IMR-90 (cell line): ENCODE results near the gene ACAT2. TPM values are rescaled to one million over a fixed set of nuclear protein-coding genes. Genes with fewer than 3 reads are reported as not detected.

Experiments used
- ATAC-seq: fragments of 200-7000 bp; cut with Tn5 transposase; 2 replicates; pipeline ENCODE4 v1.9.1; 2020; ENCODE audit warnings: low read depth, mild to moderate bottlenecking, moderate library complexity
- BruUV-seq: library from RNA; stranded (reverse); fragments of 400-500 nt; replicated peaks from 2 replicates; lab custom pipeline; 2021; lab: Mats Ljungman, UMichigan
- CTCF ChIA-PET: fragments of 300-600 bp; formaldehyde crosslinking; extraction: SDS; loops from one replicate; lab custom pipeline; 2021; ENCODE audit warnings: antibody characterized with exemption; lab: Yijun Ruan, JAX
- POLR2A ChIA-PET: fragments of 300-600 bp; sonication (Branson Sonifier 250); formaldehyde crosslinking; loops from one replicate; lab custom pipeline; 2022; ENCODE audit warnings: antibody characterized with exemption; ENCODE audit not compliant: unreplicated experiment; lab: Charles Lee
- DNase-seq: peaks from one replicate; pipeline ENCODE4 v3.0.0; 2013
- H2AFZ ChIP-seq: replicated peaks from 2 replicates; pipeline ENCODE3; 2013; ENCODE audit warnings: low read length, mild to moderate bottlenecking; ENCODE audit not compliant: poor library complexity
- H2AK5ac ChIP-seq: 2 replicates; pipeline ENCODE4 v1.6.1; 2013; ENCODE audit warnings: low read depth, low read length, inconsistent platforms
- H2AK9ac ChIP-seq: replicated peaks from 2 replicates; pipeline ENCODE3; 2013; ENCODE audit warnings: mild to moderate bottlenecking, low read depth, low read length, moderate library complexity; ENCODE audit not compliant: poor library complexity
- H2BK120ac ChIP-seq: 2 replicates; pipeline ENCODE4 v1.6.1; 2013; ENCODE audit warnings: low read depth, low read length, inconsistent platforms
- H2BK15ac ChIP-seq: 3 replicates; pipeline ENCODE4 v1.6.1; 2013; ENCODE audit warnings: low read depth, low read length, inconsistent platforms
- H2BK20ac ChIP-seq: 2 replicates; pipeline ENCODE4 v1.6.1; 2013; ENCODE audit warnings: low read depth, mild to moderate bottlenecking, inconsistent platforms, low read length, moderate library complexity
- H2BK5ac ChIP-seq: 2 replicates; pipeline ENCODE4 v1.6.1; 2013; ENCODE audit warnings: mild to moderate bottlenecking, low read depth, low read length, inconsistent platforms; ENCODE audit not compliant: poor library complexity, severe bottlenecking
- H3K14ac ChIP-seq: replicated peaks from 2 replicates; pipeline ENCODE4 v1.6.1; 2013; ENCODE audit warnings: low read depth, low read length, inconsistent platforms
- H3K18ac ChIP-seq: 2 replicates; pipeline ENCODE4 v1.6.1; 2013; ENCODE audit warnings: low read depth, low read length, control low read depth
- H3K23ac ChIP-seq: 2 replicates; pipeline ENCODE4 v1.6.1; 2013; ENCODE audit warnings: low read depth, low read length, inconsistent platforms
- H3K27ac ChIP-seq: 2 replicates; pipeline ENCODE4 v1.5.1; 2013; ENCODE audit warnings: mild to moderate bottlenecking, control low read depth, low read length; ENCODE audit not compliant: insufficient read depth
- H3K27me3 ChIP-seq: 2 replicates; pipeline ENCODE4 v1.6.1; 2013; ENCODE audit warnings: low read length; ENCODE audit not compliant: control insufficient read depth, insufficient read depth
- H3K36me3 ChIP-seq: 2 replicates; pipeline ENCODE4 v1.6.1; 2013; ENCODE audit warnings: low read length, mixed read lengths; ENCODE audit not compliant: control insufficient read depth, insufficient read depth
- H3K4ac ChIP-seq: 2 replicates; pipeline ENCODE4 v1.6.1; 2013; ENCODE audit warnings: low read depth, low read length, inconsistent platforms
- H3K4me1 ChIP-seq: 2 replicates; pipeline ENCODE4 v1.6.1; 2013; ENCODE audit warnings: low read length, mixed read lengths; ENCODE audit not compliant: control insufficient read depth, insufficient read depth
- H3K4me2 ChIP-seq: 2 replicates; pipeline ENCODE4 v1.6.1; 2013; ENCODE audit warnings: low read depth, mild to moderate bottlenecking, control low read depth, low read length, moderate library complexity
- H3K4me3 ChIP-seq: 2 replicates; pipeline ENCODE4 v1.5.1; 2013; ENCODE audit warnings: low read depth, mild to moderate bottlenecking, control low read depth, low read length, moderate library complexity; ENCODE audit not compliant: insufficient read depth
- H3K56ac ChIP-seq: 2 replicates; pipeline ENCODE4 v1.6.1; 2013; ENCODE audit warnings: low read length, inconsistent platforms; ENCODE audit not compliant: insufficient read depth; ENCODE audit errors: extremely low read depth
- H3K79me1 ChIP-seq, 2 experiments: 2 replicates each; pipeline ENCODE4 v1.6.1; 2013; ENCODE audit warnings: low read length in 2 of 2, inconsistent platforms in 1 of 2, low read depth in 1 of 2
- H3K9ac ChIP-seq: 2 replicates; pipeline ENCODE4 v1.6.1; 2013; ENCODE audit warnings: low read depth, low read length, control low read depth
- H3K9me1 ChIP-seq: 2 replicates; pipeline ENCODE4 v1.6.1; 2013; ENCODE audit warnings: low read length, inconsistent platforms; ENCODE audit not compliant: insufficient read depth
- H3K9me3 ChIP-seq: 2 replicates; pipeline ENCODE4 v1.6.1; 2013; ENCODE audit warnings: low read length; ENCODE audit not compliant: control insufficient read depth, insufficient read depth
- H4K20me1 ChIP-seq: 2 replicates; pipeline ENCODE4 v1.6.1; 2013; ENCODE audit warnings: low read length, inconsistent platforms; ENCODE audit not compliant: insufficient read depth
- H4K5ac ChIP-seq: 2 replicates; pipeline ENCODE4 v1.6.1; 2013; ENCODE audit warnings: mild to moderate bottlenecking, low read depth, low read length, control low read depth
- H4K8ac ChIP-seq, 2 experiments: 2 replicates each; pipeline ENCODE4 v1.6.1; 2013; ENCODE audit warnings: low read depth in 2 of 2, low read length in 2 of 2, control low read depth in 1 of 2, inconsistent platforms in 1 of 2
- H4K91ac ChIP-seq: 2 replicates; pipeline ENCODE4 v1.6.1; 2013; ENCODE audit warnings: low read depth, low read length, inconsistent platforms; ENCODE audit not compliant: insufficient read depth
- BHLHE40 ChIP-seq: fragments of 150-350 bp; IDR thresholded peaks from 2 replicates; pipeline ENCODE4 v1.6.1; 2016; ENCODE audit warnings: mild to moderate bottlenecking, low read depth, low read length
- CTCF ChIP-seq: conservative IDR thresholded peaks from 2 replicates; pipeline ENCODE4 v1.5.1; 2012; ENCODE audit warnings: mild to moderate bottlenecking, low read depth, low read length, improper control_type of control experiment
- FOS ChIP-seq: fragments of 150-350 bp; IDR thresholded peaks from 2 replicates; pipeline ENCODE4 v1.6.1; 2016; ENCODE audit warnings: low read depth, low read length
- MAFK ChIP-seq: IDR thresholded peaks from 2 replicates; pipeline ENCODE4 v1.6.1; 2012; ENCODE audit warnings: low read depth, low read length, improper control_type of control experiment
- RFX5 ChIP-seq: IDR thresholded peaks from 2 replicates; pipeline ENCODE4 v1.8.0; 2012; ENCODE audit warnings: low read depth, mild to moderate bottlenecking, low read length, moderate library complexity
- WGBS, 2 experiments: methylation state at CpG; one replicate each; pipeline versions ENCODE4 v1.1.5 to v1.1.7; 2013; ENCODE audit warnings: missing lambda C conversion rate in 2 of 2; ENCODE audit not compliant: insufficient read length in 1 of 2; ENCODE audit errors: extremely low coverage in 2 of 2; 5-methylcytosine and 5-hydroxymethylcytosine counted together
- dilution Hi-C: fragments of 300-500 bp; cut with HindIII; formaldehyde crosslinking; loops from one replicate; pipeline ENCODE4 v1.14.3; 2018; ENCODE audit warnings: low sequenced_read_pairs; ENCODE audit not compliant: unreplicated experiment
- in situ Hi-C: fragments of 300-500 bp; cut with MboI; formaldehyde crosslinking; loops from 3 replicates; pipeline ENCODE4 v1.14.3; 2019; ENCODE audit warnings: low sequenced_read_pairs, inconsistent platforms, mixed read lengths
- intact Hi-C: fragments of 100-400 bp; cut with micrococcal nuclease; formaldehyde crosslinking; loops from 2 replicates; pipeline ENCODE4 v1.10.0; 2022
- polyA plus RNA-seq, 3 experiments: library from polyadenylated mRNA; depleted of rRNA; stranded (reverse); fragments of >200 nt; gene quantifications; 2 replicates each; pipeline ENCODE4 v1.2.3, GENCODE V29; 2012; ENCODE audit warnings: low replicate concordance in 1 of 3
- total RNA-seq: library from RNA; depleted of rRNA; stranded (reverse); fragments of >200 nt; gene quantifications from 2 replicates; pipeline ENCODE4 v1.2.3, GENCODE V29; 2012
- TF ChIP-seq, protein P1 (sequence below): fragments of 150-350 bp; IDR thresholded peaks from 2 replicates; pipeline ENCODE4 v1.6.1; 2016; ENCODE audit warnings: low read depth, mild to moderate bottlenecking, low read length, moderate library complexity, borderline replicate concordance

ACAT2 gene
- total and polyA plus RNA-seq, 2 of the 4 experiments (the other 2 are of a cell fraction): 30.5 to 45.2 TPM

- Histone ChIP-seq H3K9me1 (peaks cover 10% of the 10 kb centered on the region), H3K4me1 (peaks cover 12% of the 10 kb centered on the region), H2BK15ac (no peak overlapping the region), H3K18ac (no peak overlapping the region), H3K9ac (no peak overlapping the region), H2AFZ (no peak overlapping the region), H2BK5ac (no peak overlapping the region), H4K5ac (no peak overlapping the region), H3K27me3 (no peaks in the 10 kb centered on the region), H3K9me3 (no peaks in the 10 kb centered on the region), H4K91ac (no peak overlapping the region), H3K23ac (no peak overlapping the region), H3K27ac (no peak overlapping the region), H2BK120ac (no peak overlapping the region), H3K36me3 (no peaks in the 10 kb centered on the region), H3K14ac (no peak overlapping the region), H4K8ac (no peak overlapping the region), H3K4me3 (no peak overlapping the region), H2AK9ac (peak overlapping the region; percentile 23), H3K79me1 (peaks cover 17 to 45% of the 10 kb centered on the region in 2 experiments), H3K4me2 (no peak overlapping the region), H2BK20ac (no peak overlapping the region), H4K20me1 (0 out of 2 replicates have a peak, but pooled peaks cover 3% of the 10 kb centered on the region), H3K56ac (no peak overlapping the region), H3K4ac (no peak overlapping the region), H2AK5ac (peak overlapping the region; percentile 43; the same call in 1 of the 2 replicates)
- BruUV-seq: no TSS peak
- ChIA-PET CTCF (no interaction called here), POLR2A (interaction anchor here (0.6 kb wide), 1 partner anchor 12 kb away, joined by 4 read pairs; no protein-coding TSS in a partner anchor)
- in situ Hi-C loops: loop anchor here (25.0 kb wide), 1 partner anchor 1077 kb away; the partner anchor contains the start of gene DYNLT1
- WGBS, 2 experiments: 78% methylated on average over 1 of the region's 7 CpGs; no CpG with 5 or more reads in 1 of the 2 experiments
- dilution Hi-C loops: no loop called here
- intact Hi-C loops: no loop called here
- ATAC-seq (no peak), DNase-seq (no peak)
- no peak for TF ChIP-seq BHLHE40
- TF ChIP-seq RFX5: no peak
- TF ChIP-seq FOS: no peak
- TF ChIP-seq CTCF: no peak
- TF ChIP-seq, protein P1, sequence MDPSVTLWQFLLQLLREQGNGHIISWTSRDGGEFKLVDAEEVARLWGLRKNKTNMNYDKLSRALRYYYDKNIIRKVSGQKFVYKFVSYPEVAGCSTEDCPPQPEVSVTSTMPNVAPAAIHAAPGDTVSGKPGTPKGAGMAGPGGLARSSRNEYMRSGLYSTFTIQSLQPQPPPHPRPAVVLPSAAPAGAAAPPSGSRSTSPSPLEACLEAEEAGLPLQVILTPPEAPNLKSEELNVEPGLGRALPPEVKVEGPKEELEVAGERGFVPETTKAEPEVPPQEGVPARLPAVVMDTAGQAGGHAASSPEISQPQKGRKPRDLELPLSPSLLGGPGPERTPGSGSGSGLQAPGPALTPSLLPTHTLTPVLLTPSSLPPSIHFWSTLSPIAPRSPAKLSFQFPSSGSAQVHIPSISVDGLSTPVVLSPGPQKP: no peak
- no peak for TF ChIP-seq MAFK
Observed at GRCh38 chr6:159713984-159714383, 47.9 kb upstream of the ACAT2 start.
